Hindlimb muscle (tissue), 1 donor: ENCODE results near the gene CEP44. TPM values are rescaled to one million over a fixed set of nuclear protein-coding genes. Genes with fewer than 3 reads are reported as not detected.
"Not testable (repeated sequence)": the region's sequence is repeated elsewhere in the genome, so short reads cannot be mapped to it uniquely, and the experiment has no call there.

Experiments
- DNase-seq: peaks from one replicate; pipeline ENCODE4 v3.0.0-alpha.2; 2013
- polyA plus RNA-seq: library from polyadenylated mRNA; unstranded; fragments of 120-200 nt; gene quantifications from one replicate; pipeline ENCODE4 v1.2.1, GENCODE V29; 2013; ENCODE audit not compliant: insufficient read length

CEP44 gene
- polyA plus RNA-seq, 1 donor = 15.7 TPM

DNA sequence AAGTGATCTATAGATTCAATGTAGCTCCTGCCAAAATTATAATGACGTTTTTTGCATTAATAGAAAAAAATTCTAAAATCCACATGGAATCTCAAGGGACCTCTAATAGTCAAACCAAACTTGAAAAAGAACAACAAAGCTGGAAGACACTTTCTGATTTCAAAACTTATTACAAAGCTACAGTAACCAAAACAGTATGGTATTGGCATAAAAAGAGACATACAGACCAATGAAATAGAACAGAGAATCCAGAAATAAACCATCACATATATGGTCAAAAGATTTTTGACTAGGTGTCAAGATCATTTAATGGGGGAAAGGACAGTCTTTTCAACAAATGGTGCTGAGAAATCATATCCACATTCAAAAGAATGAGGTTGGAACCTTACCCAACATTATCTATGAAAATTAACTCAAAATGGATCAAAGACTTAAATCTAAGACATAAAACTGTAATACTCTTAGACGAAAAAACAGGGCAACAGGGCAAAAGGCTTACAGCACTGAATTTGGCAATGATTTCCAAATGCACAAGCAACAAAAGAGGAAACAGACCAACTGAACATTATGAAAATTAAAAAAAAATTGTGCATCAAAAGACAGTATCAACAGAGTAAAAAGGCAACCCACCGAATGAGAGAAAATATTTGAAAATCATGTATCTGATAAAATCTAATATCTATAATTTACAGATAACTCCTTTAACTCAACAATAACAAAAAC, 4.1 kb upstream of the CEP44 start:
- DNase-seq = no peak

DNA sequence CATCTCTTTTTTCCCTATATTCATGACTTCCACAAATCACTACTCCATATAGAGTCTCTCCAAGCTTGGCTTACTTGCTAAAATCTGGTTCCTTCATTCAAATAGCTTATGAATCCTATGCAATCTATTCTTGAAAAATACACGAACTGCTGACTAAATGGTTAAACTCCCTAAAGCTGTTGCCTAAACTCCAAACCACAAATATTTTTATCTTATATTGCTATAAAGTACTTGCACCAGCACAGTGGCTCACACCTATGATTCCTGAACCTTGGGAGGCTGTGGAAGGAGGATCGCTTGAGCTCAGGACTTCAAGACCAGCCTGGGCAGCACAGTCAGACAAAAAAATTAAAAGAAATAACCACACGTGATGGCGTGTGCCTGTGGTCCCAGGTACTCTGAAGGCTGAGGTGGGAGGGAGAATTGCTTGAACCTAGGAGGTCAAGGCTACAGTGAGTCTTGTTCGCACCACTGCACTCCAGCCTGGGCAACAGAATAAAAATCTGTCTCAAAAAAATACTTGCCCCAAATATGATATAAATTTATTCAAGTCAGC, 2.5 kb upstream of the CEP44 start:
- DNase-seq = no peak

- no peak for DNase-seq
These were observed 1.8 kb upstream of the CEP44 start for GRCh38 chr4:174281901-174282300.

- DNase-seq = peak; percentile 91
These were observed 740 bp upstream of the CEP44 start for GRCh38 chr4:174282836-174283506.

GRCh38 chr4:174284487-174284886, 776 bp downstream of the CEP44 start:
- no peak for DNase-seq

DNA sequence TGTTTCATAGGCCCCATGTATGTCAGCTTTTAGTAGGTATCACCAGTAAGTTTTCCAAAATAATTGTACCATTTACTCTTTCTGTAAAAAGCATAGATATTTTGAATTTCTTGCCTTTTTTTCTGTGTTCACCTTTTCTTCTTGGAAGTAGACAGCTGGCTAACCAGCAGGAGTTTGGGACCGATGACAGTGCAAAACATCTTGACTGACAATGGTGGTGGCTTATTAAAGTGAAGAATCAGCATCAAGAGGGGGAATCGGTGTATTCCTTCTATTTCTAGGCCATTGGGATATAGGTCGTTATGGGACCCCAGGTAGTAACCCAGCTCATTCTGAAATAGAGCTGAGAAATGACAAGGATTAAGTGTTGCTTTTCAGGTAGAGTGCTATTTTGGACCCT, 3.2 kb downstream of the CEP44 start:
- no peak for DNase-seq

GRCh38 chr4:174292473-174292872, 8.8 kb downstream of the CEP44 start:
- no peak for DNase-seq

GRCh38 chr4:174294641-174295040, 10.9 kb downstream of the CEP44 start:
- DNase-seq = not testable (repeated sequence)

GRCh38 chr4:174295142-174295541, 11.4 kb downstream of the CEP44 start:
- DNase-seq = not testable (repeated sequence)

- DNase-seq = no peak
These were observed 20.0 kb downstream of the CEP44 start for GRCh38 chr4:174303687-174304086.

GRCh38 chr4:174304664-174305063, 21.0 kb downstream of the CEP44 start:
- DNase-seq = no peak

- DNase-seq = no peak
These were observed 22.2 kb downstream of the CEP44 start for GRCh38 chr4:174305961-174306360.

DNA sequence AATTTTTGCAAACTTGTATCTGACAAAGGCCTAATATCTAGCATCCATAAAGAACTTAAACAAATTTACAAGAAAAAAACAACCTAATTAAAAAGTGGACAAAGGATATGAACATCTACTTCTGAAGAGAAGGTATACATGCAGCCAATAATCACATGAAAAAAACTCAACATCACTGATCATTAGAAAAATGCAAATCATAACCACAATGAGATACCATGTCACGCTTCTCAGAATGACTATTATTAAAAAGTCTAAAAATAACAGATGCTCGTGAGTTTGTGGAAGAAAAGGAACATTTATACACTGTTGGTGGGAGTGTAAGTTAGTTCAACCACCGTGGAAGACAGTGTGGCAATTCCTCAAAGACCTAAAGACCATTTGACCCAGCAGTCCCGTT, 24.0 kb downstream of the CEP44 start:
- DNase-seq = no peak

GRCh38 chr4:174312993-174313392, 29.3 kb downstream of the CEP44 start:
- no peak for DNase-seq

- DNase-seq = no peak
These were observed 30.6 kb downstream of the CEP44 start for GRCh38 chr4:174314274-174314673.

GRCh38 chr4:174314770-174315169, 31.1 kb downstream of the CEP44 start:
- DNase-seq = no peak

- DNase-seq = no peak
These were observed 32.8 kb downstream of the CEP44 start for GRCh38 chr4:174316546-174316945.

DNA sequence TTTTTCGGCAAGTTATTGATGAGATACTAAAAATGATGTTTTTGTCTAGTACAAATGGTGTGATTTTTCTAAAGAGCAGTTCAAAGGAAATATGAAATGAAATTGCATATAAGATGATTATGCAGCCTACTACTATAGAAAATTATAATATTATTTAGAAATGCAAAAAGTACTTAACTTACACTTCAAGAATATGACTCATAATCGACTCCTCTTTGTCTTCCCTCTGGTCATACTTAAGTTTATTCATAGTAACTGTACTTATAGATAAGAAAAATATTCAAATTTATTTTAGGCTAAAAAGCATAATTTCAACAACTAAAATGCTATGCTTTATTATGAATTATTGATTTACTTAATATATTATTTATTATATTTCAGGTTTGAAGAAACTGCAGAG, 33.2 kb downstream of the CEP44 start:
- DNase-seq = no peak

- no peak for DNase-seq
These were observed 33.8 kb downstream of the CEP44 start for GRCh38 chr4:174317531-174317930.

GRCh38 chr4:174318829-174319764, 35.4 kb downstream of the CEP44 start:
- peak; percentile 6 for DNase-seq

GRCh38 chr4:174320494-174321199, 36.9 kb downstream of the CEP44 start:
- no peak for DNase-seq

- DNase-seq = no peak
These were observed 40.5 kb downstream of the CEP44 start for GRCh38 chr4:174324236-174324635.
